SK-N-SH treated with all-trans-retinoic acid at 6 μM for 48 hours (cell line): ENCODE data around the gene SOX10.

ENCODE experiments used
- ATAC-seq: fragments of 200-7000 bp; cut with Tn5 transposase; 3 replicates; pipeline ENCODE4 v1.9.1; 2020; ENCODE audit warnings: mild to moderate bottlenecking, moderate library complexity
- BACH2 ChIP-seq: fragments of 250-450 bp; sonication (Bioruptor Pico); IDR thresholded peaks from 2 replicates; pipeline ENCODE4 v1.9.0; 2021; ENCODE audit warnings: mild to moderate bottlenecking, borderline replicate concordance
- CSDC2 ChIP-seq: fragments of 250-450 bp; sonication (Bioruptor Pico); IDR thresholded peaks from 2 replicates; pipeline ENCODE4 v1.5.0; 2020; ENCODE audit warnings: mild to moderate bottlenecking, moderate library complexity
- ESRRG ChIP-seq: fragments of 250-450 bp; sonication (Bioruptor Pico); IDR thresholded peaks from 2 replicates; pipeline ENCODE4 v1.6.1; 2021; ENCODE audit warnings: mild to moderate bottlenecking
- GLIS3 ChIP-seq: fragments of 250-450 bp; sonication (Bioruptor Pico); IDR thresholded peaks from 2 replicates; pipeline ENCODE4 v1.5.0; 2020; ENCODE audit warnings: mild to moderate bottlenecking, moderate library complexity
- ISL1 ChIP-seq: fragments of 250-450 bp; sonication (Bioruptor Pico); IDR thresholded peaks from 2 replicates; pipeline ENCODE4 v2.1.2; 2022; ENCODE audit warnings: mild to moderate bottlenecking, moderate library complexity
- OSR1 ChIP-seq: fragments of 250-450 bp; sonication (Bioruptor Pico); IDR thresholded peaks from 2 replicates; pipeline ENCODE4 v1.8.0; 2022; ENCODE audit warnings: moderate library complexity, mild to moderate bottlenecking, inconsistent platforms
- SNAI2 ChIP-seq: fragments of 250-450 bp; sonication (Bioruptor Pico); IDR thresholded peaks from 2 replicates; pipeline ENCODE4 v1.5.0; 2020; ENCODE audit warnings: mild to moderate bottlenecking, moderate library complexity
- TCF4 ChIP-seq: fragments of 250-450 bp; sonication (Bioruptor Pico); IDR thresholded peaks from 2 replicates; pipeline ENCODE4 v1.8.0; 2021; ENCODE audit warnings: mild to moderate bottlenecking, moderate library complexity, borderline replicate concordance
- TSHZ2 ChIP-seq: fragments of 250-450 bp; sonication (Bioruptor Pico); IDR thresholded peaks from 2 replicates; pipeline ENCODE4 v1.5.0; 2020; ENCODE audit warnings: mild to moderate bottlenecking, moderate library complexity
- ZFP3 ChIP-seq: fragments of 250-450 bp; sonication (Bioruptor Pico); IDR thresholded peaks from 2 replicates; pipeline ENCODE4 v1.5.0; 2020; ENCODE audit warnings: mild to moderate bottlenecking, moderate library complexity
- ZFP30 ChIP-seq: fragments of 450-650 bp; formaldehyde crosslinking; IDR thresholded peaks from 2 replicates; pipeline ENCODE4 v1.5.0; 2022; ENCODE audit warnings: mild to moderate bottlenecking, moderate library complexity
- ZNF565 ChIP-seq: fragments of 450-650 bp; formaldehyde crosslinking; conservative IDR thresholded peaks from 2 replicates; pipeline ENCODE4 v1.5.0; 2020; ENCODE audit warnings: low read depth, mild to moderate bottlenecking, moderate library complexity
- ZNF8 ChIP-seq: fragments of 450-650 bp; formaldehyde crosslinking; IDR thresholded peaks from 2 replicates; pipeline ENCODE4 v1.5.0; 2020; ENCODE audit warnings: mild to moderate bottlenecking, moderate library complexity
- TF ChIP-seq, protein P1 (sequence below): fragments of 250-450 bp; sonication (Bioruptor Pico); IDR thresholded peaks from 2 replicates; pipeline ENCODE4 v1.8.0; 2020; ENCODE audit warnings: mild to moderate bottlenecking, moderate library complexity, borderline replicate concordance
- TF ChIP-seq, protein P2 (sequence below): fragments of 250-450 bp; sonication (Bioruptor Pico); IDR thresholded peaks from 2 replicates; pipeline ENCODE4 v1.5.1; 2020; ENCODE audit warnings: low read depth, mild to moderate bottlenecking, moderate library complexity
- TF ChIP-seq, protein P3 (sequence below): fragments of 250-450 bp; sonication (Bioruptor Pico); IDR thresholded peaks from 2 replicates; pipeline ENCODE4 v1.8.0; 2021; ENCODE audit warnings: low read depth, mild to moderate bottlenecking, moderate library complexity, borderline replicate concordance

SOX10 gene

DNA sequence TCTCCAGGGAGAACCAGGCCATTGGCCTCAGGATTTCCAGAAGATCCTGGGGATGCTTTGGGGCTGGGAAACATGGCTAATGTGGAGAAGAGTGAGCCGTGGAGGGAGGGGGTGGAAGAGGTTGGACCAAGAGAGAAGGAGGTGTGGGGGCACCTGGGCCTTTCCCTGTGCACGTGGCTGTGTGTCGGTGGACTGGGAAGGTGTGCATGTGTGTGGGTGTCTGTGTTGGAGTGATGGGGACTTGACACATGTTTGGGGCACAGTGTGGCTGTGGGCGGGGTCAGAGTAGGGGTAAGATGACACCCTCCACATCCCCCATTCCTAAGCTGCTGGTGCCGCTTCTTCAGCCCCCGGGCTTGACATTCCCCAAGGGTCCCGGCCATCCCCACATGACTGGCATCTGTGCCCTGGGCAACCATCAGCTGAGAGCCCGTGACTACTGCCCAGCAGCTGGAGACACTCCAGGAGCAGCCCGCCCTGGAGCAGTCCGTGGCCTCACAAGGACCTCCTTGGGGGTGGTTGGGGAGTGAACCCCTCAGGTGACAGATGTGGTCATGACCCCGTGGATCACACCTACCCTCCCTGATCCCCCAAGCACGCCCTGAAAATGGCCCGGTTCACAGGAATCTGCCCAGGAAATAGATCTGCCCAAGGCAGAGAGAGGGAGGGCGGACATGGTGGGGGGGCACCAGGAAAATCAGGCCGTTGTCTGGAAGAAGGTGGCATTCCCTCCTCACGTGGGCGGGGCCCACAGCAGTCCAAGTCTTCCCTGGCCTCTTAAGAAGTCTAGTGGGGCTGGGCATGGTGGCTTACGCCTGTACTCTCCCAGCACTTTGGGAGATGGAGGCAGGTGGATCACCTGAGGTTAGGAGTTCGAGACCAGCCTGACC is 34.8 kb upstream of the SOX10 start:
- no peak for ATAC-seq
- TF ChIP-seq TCF4 (CRISPR knock-in tag) (no peak), GLIS3 (CRISPR knock-in tag) (no peak), ZFP30 (CRISPR knock-in tag) (no peak), CSDC2 (CRISPR knock-in tag) (no peak), ISL1 (no peak), TSHZ2 (CRISPR knock-in tag) (no peak), BACH2 (CRISPR knock-in tag) (no peak), OSR1 (CRISPR knock-in tag) (no peak)
- TF ChIP-seq, protein P1, sequence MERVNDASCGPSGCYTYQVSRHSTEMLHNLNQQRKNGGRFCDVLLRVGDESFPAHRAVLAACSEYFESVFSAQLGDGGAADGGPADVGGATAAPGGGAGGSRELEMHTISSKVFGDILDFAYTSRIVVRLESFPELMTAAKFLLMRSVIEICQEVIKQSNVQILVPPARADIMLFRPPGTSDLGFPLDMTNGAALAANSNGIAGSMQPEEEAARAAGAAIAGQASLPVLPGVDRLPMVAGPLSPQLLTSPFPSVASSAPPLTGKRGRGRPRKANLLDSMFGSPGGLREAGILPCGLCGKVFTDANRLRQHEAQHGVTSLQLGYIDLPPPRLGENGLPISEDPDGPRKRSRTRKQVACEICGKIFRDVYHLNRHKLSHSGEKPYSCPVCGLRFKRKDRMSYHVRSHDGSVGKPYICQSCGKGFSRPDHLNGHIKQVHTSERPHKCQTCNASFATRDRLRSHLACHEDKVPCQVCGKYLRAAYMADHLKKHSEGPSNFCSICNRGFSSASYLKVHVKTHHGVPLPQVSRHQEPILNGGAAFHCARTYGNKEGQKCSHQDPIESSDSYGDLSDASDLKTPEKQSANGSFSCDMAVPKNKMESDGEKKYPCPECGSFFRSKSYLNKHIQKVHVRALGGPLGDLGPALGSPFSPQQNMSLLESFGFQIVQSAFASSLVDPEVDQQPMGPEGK, result no peak

- TF ChIP-seq SNAI2 (CRISPR knock-in tag), result no peak
- TF ChIP-seq ISL1, result no peak
- TF ChIP-seq, protein P1, result no peak
- no peak for TF ChIP-seq OSR1 (CRISPR knock-in tag)
- TF ChIP-seq ZFP3, result no peak
- TF ChIP-seq GLIS3 (CRISPR knock-in tag), result no peak
- TF ChIP-seq ZNF8, result no peak
- TF ChIP-seq ZNF565 (CRISPR knock-in tag), result no peak
- TF ChIP-seq ESRRG, result no peak
- TF ChIP-seq TCF4 (CRISPR knock-in tag), result no peak
- no peak for ATAC-seq
Measured at GRCh38 chr22:38017939-38018885, 33.9 kb upstream of the SOX10 start.

DNA sequence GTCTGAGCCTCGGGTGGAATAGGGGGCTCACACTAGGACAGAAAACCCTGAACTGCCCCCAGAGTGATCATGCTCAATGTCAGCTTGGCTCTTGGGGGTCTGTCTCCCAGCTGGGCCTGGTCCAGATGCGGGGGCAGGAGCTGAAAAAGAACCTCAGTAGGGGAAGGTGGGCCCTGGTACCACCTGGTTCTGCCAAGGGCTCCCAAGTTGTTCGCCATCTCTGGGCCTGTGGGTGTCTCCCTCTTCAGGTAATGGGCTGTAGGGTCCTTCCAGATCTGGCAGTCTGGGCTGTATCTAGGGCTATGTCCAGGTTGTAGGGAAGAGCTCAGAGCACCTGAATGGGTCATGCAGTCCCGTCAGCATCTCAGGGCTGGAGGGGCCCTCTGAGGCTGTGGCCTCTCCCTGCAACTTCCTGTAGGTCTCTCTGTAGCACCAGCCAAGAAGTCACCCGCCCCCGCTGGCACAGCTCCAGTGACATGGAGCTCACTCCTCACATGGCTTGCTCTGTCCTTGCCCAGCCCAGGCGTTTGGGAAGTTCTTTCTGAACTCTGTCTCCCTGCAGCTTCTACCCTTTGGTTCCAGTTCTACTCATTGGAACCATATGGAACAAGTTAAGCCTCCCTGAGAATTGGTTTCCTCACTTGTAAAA is 33.0 kb upstream of the SOX10 start:
- ATAC-seq, result peak; percentile 35; the same call in 1 of the 3 replicates
- TF ChIP-seq, protein P2, sequence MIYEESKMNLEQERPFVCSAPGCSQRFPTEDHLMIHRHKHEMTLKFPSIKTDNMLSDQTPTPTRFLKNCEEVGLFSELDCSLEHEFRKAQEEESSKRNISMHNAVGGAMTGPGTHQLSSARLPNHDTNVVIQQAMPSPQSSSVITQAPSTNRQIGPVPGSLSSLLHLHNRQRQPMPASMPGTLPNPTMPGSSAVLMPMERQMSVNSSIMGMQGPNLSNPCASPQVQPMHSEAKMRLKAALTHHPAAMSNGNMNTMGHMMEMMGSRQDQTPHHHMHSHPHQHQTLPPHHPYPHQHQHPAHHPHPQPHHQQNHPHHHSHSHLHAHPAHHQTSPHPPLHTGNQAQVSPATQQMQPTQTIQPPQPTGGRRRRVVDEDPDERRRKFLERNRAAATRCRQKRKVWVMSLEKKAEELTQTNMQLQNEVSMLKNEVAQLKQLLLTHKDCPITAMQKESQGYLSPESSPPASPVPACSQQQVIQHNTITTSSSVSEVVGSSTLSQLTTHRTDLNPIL (CRISPR knock-in tag), result no peak
- TF ChIP-seq ZFP30 (CRISPR knock-in tag) (no peak), TSHZ2 (CRISPR knock-in tag) (no peak)
- TF ChIP-seq, protein P3, sequence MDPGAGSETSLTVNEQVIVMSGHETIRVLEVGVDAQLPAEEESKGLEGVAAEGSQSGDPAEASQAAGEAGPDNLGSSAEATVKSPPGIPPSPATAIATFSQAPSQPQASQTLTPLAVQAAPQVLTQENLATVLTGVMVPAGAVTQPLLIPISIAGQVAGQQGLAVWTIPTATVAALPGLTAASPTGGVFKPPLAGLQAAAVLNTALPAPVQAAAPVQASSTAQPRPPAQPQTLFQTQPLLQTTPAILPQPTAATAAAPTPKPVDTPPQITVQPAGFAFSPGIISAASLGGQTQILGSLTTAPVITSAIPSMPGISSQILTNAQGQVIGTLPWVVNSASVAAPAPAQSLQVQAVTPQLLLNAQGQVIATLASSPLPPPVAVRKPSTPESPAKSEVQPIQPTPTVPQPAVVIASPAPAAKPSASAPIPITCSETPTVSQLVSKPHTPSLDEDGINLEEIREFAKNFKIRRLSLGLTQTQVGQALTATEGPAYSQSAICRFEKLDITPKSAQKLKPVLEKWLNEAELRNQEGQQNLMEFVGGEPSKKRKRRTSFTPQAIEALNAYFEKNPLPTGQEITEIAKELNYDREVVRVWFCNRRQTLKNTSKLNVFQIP (CRISPR knock-in tag), result no peak
- TF ChIP-seq, protein P1, result no peak
- TF ChIP-seq, all 23 proteins: peak for 0
